ENCODE data around the gene SIRPA.
A peak's percentile ranks its signal among the peaks of the same experiment; 100 is the strongest.

The SIRPA gene

DNA sequence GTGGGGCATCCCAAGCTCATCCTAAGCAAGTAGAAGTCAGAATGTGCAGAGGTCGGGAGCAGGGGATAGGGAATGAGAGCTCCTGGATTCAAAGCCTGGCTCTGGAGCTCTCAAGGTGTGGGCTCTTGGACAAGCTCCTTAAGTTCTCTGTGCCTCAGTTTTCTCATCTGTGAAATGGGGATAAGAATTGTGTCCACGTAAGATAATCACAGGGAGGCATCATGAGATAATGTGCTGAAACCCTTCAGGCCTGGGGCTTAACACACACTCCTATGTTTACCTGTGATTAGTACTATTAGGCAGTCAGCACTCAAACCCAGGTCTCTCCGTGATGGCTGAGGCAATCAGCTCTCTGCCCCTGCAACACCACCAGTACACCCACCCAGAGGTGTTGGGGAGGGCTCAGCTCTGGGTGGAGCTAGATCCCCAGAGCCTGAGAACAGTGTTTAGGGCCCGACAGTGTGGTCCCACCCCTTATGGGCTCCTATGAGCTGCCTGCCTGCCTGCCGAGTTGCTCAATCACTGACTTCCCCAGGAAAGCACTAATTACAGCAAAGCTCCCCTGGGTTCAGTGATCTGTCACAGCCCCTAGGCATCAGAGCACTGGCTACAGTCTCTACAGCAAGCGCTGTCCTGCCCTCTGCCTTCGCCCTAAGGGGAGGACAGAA lies 6.3 kb upstream of the SIRPA start:
- DNase-seq (ENCODE audit: low read depth): no peak

DNA sequence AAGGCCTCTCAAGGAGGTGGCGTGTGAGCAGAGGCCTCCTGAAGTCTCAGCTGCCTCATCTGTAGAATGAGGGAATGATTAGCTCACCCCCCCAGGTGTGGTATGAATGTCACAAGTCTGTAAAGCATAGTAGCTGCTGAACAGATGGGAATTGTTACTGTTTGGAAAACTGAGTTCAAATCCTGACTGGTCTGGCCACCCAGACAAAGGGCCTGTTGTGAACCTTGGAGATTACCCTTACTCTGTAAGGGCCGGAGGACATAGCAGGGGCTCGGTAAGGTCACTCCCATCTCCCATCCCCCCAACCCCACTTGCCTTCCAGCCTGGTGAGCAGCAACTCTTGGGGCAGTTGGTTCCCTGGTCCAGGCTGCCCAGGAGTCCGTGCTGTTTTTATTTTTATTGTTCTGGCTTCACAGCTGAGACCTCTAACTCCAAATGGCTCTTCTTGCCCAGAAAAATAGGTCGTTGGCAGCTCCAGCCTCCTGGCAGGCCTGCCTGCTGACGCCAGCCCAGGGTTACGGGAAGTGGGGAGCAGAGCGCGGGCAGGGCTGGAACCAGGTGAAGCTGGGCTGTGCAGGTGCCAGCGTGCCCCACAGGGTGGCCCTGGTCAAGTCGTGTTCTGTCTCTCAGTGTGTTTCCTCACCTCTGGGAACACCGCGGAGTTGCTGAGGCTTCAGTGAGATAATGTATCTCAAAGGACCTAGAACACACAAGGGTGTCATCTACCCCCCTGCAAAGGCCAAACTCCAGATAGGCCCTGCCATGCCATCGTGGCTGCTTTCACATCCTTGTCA lies 4.5 kb upstream of the SIRPA start:
- DNase-seq (ENCODE audit: low read depth): no peak

DNA sequence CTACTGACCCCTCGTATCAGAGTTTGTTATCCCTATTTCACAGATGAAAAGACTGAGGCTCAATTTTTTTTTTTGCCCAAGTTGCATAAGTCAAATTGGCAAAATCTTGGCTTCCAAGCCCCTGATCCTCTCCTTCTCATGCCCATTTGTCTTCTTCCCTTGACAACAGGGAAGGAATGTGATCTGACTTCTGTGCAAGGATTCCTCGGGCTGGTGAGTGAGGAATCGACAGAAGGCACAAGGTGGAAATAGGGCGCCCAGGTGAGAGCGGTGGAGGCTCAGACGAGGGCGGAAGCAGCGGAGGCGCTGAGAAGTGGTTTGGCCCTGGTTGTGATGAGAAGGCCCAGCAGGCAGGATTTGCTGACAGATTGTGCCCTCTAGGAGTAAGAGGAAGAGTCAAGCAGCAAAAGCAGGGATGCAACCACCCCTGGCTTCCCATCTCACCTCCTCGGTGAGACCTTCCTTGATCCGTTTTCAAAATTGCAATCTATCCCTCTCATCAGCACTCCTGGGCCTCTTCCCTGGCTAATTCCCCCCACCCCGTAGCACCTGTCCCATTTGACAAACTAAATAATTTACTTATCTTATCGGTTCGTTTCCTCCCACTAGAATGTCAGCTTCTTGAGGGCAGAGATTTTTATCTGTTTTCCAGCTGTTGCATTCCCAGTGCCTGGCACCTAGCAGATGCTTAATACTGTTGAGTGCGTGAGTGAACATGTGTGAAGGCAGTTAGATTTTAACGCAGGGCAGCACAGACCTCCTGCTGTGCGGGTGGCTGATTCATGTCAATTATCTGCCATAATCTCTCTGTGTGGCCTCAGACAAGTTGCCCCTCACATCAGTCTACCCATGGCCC lies 3.7 kb upstream of the SIRPA start:
- no peak for DNase-seq (ENCODE audit: low read depth)

DNA sequence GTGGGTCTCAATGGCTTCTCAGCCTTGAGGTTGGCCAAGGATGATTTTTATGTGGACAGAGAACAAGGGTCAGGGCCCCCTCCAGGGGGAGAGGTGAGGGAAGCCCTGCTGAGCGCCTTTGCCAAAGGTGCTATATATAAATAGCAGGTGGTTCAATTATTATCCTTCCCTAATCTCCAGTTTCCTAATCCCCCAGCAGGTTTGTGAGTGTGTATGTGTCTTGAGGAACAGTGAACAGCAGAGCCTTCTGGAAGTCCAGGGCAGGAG lies 3.2 kb upstream of the SIRPA start:
- DNase-seq (ENCODE audit: low read depth): no peak

DNA sequence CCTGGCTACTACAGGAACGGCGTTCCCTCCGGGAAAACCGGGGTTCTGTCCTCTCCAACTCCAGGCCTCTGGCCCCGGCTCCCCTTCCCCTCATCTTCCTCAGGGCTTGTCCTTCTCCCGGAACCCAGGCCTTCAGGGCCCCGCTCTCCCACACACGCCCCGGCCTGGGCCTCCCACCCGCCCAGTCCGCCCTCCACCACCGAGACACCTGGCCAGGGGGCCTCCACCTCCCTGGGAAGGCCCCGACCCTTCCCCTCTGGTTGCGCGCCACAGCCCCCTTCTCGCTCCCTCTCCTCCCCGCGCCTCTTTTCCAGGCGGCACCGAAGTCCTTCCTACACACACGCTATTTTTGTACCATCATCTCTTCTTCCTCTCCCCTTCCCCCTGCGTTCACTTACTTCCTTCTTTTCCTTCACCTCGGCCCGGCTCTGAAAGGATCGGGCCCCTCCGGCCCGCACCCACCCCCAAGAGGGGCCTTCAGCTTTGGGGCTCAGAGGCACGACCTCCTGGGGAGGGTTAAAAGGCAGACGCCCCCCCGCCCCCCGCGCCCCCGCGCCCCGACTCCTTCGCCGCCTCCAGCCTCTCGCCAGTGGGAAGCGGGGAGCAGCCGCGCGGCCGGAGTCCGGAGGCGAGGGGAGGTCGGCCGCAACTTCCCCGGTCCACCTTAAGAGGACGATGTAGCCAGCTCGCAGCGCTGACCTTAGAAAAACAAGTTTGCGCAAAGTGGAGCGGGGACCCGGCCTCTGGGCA lies 1.3 kb upstream of the SIRPA start:
- DNase-seq (ENCODE audit: low read depth): no peak

DNA sequence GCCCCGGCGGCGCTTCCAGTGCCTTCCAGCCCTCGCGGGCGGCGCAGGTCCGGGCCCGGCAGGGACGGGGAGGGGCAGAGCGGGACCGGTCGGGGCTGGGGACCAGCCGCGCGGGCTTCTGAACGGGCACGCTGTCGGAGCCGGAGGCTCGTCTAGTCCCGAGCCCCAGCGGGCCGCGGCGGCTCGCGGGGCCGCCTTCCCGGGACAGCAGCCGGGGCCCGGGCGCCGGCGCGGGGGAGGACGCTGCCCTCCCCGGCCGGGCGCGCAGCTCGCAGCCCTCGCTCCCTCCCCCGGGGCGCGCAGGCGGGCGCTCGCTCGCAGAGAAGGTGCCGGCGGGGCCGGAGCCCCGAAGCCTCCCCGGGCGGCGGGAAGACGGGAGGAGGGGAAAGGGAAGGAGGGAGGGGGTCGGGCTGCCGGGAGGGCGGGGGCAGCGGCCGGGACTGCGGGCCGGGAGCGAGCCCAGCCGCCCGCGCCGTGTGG lies 696 bp upstream of the SIRPA start:
- DNase-seq (ENCODE audit: low read depth): peak; percentile 20

DNA sequence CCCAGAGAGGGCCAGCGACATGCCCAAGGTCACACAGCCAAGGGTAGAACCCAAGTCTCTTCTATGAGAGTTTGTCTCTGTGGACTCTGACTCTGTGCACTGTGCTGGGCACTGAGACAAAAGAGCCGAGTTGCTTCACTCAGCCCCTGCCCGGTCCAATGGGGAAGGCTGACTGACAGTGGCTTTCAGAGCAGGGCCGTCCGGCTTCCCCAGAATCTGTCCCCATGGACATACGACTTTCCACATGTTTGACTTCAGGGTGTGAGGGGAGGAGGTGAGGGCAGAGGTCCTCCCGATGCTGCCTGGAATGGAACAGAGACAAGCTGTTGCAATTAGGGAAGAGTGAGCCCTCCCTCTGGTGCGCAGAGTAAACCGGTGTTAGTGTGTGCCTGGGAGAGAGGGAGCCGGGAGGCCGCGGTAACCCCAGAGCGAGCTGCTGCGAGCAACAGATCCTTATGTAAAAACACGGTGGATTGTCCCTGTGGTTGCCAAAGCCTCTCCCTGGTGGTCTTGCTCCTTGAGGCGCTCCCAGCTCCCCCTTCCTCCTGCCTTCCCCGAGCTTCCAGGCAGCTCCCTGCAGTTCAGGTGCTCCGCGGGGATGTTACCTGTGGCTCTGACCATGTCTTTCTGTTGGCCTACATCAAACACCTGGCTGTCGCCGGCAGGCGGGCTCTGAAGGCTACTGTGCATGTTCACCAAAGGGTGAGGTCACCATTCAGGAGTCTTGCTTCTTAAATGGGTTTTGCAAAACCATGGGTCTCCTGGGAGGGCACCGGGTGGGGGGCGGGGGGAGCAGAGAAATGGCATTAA lies 672 bp downstream of the SIRPA start:
- DNase-seq (ENCODE audit: low read depth): no peak

DNA sequence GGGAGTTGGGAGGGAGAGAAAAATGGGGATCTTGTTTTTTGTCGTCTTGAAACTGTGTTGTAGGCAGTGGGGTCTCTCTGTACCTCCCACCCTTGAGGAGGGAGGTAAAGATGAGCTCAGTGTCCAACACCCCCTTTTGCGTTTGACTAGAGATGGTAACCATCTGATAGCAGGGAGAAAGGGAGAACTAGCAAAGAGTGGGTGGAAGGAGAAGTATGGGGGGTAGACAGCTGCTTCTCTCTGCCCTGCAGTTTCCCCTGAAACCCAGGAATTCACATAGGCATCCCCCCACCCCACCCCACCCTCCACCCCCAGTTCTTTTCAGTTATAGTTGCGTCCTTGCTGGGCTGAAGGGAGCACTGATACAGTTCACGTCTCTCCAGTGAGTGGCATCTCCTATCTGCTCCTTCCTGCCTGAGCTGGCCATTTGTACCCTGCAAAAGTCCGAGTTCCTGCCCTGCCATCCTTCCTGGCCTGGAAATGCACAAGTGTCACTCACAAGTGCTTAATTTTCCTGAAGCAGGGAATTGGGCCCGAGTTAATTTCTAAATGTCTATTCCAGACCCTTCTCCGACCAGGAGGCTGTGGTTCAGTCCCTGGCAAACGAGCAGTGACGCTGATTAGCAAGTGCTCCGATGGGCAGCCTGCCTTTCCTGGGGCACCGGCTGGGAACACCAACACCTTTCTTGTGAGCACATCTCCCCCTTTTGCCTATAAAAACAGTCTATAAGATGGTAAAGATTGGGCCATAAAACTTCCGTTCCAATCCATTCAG lies 1.5 kb downstream of the SIRPA start:
- no peak for DNase-seq (ENCODE audit: low read depth)

DNA sequence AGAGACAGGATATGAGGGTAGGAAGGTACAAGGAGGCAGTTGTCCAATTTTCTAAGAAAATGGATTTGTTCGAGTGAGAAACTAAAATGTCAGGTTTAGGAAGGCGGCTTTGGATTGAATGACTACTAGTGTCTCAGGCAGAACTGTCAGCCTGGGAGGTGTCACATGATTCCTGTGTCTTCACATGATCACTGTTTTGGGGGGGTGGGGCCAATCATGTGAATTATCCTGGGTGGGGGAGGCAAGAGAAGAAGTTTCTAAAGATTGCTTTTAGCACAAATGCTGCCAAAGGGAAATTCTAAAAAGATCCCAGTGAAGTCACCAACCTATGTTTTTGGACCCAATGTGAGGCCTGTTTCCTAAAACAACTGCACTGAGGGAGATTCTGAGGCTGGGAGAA lies 2.3 kb downstream of the SIRPA start:
- DNase-seq (ENCODE audit: low read depth): no peak

DNA sequence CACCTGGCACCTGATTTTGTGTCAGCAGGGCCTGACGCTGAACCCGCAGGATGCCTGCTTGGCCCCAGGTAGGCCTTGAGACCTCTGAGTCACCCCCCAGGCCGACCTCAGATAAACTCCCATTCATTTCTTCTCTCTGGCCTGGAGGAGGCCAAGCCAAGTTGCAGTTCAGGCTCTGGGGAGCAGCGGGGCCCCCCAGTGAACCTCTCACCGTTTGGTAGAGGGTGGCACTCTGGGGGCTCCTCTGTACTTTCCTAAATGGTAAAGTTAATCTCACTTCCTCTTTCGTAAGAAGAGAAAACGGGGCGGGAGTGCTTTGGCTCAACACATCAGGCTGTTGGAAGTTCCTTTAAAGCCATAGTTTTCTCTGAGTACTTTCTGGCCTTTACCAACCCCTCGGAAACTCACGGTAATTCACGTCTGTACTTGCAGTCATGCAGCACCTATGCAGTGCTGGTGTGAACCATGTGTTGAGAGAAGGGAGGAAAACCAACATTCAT lies 2.8 kb downstream of the SIRPA start:
- no peak for DNase-seq (ENCODE audit: low read depth)

DNA sequence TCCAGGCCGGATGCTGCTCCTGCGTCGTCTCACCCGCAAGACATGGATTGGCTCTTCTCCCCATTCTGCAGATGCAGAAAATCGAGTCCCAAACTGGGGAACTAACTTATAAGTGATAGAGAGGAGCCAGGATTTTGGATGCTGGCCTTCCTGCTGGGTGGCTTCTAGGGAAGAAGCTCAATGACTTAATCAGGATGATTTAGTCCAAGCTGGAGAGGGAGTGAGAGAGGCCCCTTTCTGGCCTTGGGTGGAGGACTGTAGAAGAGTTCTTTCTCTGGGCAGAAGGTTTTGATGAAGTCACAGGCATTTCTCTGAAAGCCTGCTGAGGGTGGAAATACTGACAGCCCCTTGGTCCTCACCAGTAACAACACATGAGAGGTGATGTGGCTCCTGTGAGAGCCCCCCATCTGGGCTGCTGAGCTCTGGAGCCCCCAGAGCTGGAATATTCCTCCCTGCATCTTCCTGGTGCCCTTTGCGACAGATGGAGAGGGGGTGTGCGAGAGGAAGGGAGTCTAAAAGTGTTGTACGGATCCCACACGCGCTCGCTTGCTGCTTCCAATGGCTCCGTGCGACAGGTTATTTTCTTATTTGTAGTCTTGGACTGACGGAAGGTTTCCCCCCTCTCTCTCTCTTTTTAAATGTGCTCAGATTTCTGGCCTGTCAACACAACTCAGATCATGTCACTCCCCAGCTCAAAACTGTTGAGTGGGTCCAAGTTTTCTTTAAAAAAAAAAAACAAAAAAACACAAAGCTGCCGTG lies 3.5 kb downstream of the SIRPA start:
- DNase-seq (ENCODE audit: low read depth): no peak

DNA sequence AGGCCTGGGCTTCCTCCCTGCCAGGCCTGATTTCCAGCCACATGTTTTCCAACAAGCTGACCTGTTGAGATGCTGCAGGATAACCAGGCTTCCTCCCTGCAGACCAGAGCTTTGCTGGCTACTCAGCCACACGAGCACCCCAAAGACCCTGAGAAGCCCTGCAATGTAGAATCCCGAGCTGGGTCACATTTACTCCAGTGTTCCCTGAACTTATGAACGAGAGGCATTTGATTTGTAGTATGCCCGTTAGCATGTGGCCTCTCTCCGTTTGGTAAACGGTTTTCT lies 4.0 kb downstream of the SIRPA start:
- no peak for DNase-seq (ENCODE audit: low read depth)

DNA sequence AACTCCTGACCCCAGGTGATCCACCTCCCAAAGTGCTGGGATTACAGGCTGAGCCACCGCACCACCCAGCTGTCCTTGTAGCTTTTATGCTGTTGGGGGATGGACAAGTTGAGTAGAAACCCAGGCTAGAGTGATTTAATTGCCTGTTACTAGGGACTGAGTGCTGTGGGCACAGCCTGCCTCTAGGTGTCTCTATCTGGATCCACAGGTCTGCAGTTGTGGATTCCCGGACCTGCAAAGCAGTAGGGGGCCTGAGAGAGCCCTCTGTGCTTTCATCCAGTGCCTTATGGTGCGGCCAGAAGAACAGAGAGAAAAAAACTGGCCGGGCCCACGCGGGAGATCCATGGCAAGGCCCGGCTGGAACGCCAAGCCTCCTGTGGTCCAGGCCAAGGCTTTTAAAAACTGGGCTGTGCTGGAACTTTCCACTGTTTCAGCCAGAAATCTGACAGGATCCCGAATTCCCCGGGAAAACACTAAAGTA lies 5.2 kb downstream of the SIRPA start:
- peak; percentile 31 for DNase-seq (ENCODE audit: low read depth)

DNA sequence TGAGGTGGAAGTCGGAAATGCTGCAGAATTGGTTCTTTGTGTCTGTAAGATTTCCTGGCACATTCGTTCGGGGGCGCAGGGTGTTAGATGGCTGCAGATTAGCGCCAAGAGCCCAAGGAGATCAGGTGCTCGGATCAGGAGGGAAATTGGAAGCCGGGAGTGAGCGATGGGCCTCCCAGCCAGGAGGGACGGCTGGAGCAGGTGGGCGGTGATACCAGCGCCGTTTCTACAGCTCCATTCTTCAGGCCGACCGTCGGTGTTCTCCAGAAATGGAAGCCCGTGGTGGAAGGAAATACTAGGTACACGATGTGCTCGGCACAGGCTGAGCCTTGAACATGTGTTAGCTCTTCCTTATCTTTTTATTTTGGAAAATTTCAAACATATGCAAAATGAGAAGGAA lies 6.5 kb downstream of the SIRPA start:
- DNase-seq (ENCODE audit: low read depth): no peak

DNA sequence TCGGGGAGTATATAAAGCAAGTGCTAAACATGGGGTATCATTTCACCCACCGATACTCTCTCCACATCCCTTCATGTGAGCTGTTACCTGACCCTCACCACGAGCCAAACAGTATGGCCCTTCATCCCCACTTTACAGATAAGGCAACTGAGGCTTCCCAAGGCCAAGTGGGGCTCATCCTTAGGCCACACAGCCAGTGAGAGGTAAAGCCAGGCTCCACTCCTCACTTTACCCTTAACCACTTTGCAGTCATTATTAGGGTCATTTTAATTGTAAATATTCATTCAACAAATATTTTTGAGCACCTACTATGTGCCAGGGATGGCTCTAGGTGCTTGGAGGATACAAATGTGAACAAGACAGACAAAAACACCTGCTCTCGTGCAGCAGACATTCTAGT lies 7.0 kb downstream of the SIRPA start:
- DNase-seq (ENCODE audit: low read depth): no peak

DNA sequence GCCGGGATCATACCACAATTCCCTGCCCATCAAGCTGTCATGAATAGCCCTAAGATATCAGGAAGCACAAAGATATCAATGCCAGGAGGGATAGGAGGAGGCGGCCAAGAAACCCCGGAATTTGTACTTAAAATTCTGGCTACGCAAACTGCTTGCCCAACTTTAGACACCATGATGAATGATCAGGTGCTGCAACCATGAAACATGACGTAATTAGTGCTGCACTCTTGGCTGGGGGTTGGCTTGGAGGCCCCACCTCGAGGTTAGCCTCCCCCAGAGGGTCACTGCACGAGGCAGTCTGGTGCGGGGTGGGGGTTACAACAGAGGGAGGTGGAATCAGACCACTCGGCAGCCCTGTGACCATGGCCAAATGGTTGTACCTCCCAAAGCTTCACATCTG lies 8.9 kb downstream of the SIRPA start:
- DNase-seq (ENCODE audit: low read depth): no peak

DNA sequence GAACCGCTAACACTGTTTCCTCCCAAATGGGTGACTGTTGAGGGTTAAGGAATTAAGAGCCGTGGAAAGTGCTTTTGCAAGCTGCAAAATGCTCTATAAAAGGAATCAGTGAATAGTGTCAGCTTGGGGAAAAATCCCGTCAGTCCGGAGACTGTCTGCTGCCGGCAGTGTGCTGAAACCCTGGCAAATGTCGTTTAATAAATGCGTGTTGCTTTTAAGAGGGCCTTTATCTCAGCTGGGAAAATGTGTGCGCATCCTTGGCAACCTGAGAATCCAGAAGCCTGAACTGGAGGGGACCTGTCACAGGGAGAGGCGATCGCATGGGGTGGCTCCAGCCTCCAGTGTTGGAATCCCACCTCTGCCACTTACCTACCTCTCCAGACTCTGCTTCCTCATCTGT lies 9.8 kb downstream of the SIRPA start:
- no peak for DNase-seq (ENCODE audit: low read depth)

DNA sequence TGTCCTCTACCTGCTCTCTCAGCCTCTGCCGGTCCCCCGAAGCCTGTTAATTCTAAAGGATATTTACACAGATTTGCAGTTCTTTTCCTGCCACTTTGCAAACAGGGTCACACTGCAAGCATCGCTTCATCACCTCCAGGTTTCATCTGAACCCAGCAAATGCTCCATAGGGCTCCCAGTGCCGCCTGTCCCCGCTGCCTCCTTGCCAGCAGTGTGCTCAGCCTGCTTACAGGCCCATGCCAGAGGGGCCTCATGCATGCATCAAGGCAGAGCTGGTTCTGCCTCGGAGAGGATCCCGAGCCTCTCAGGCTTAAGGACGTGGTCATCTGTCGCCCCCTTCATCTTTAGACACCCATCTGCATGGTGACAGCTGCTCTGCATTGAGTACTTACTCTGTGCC lies 10.5 kb downstream of the SIRPA start:
- DNase-seq (ENCODE audit: low read depth): no peak

DNA sequence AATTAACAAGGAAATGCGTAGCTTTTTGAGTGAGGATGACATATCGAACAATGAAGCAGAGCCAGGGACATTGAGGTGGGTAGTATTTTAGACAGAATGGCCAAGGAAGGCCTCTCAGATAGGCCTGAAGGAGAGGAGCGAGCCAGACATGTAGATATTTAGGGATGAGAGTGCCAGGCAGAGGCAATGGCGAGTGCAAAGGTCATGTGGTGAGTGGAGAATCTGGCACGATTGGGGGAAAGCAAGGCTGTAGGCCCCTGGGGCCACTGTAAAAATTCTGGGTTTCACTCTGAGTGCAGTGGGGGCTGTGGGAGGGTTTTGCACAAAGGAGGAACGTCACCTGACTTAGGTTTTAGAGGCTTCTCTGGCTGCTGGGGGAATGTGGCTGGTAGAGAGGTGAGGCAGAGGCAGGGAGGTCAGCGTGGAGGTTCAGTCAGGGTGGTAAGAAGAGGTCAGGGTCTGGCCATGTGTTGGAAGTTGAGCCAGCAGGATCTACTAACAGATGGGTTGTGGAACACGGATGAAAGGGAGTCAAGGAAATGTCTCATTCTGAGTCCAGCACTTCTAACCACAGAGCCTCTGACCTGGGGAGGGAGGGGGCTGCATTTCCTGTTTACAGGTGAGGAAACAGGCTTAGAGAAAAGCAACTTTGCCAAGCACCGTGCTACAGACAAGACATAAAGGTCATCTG lies 11.3 kb downstream of the SIRPA start:
- DNase-seq (ENCODE audit: low read depth): no peak
